GM20000 (cell line): Measurements from ENCODE around the gene CNTF.

Experiments
- DNase-seq: peaks from one replicate; pipeline ENCODE4 v3.0.0; 2012; ENCODE audit warnings: low spot score
- CTCF ChIP-seq: IDR thresholded peaks from 2 replicates; pipeline ENCODE4 v1.5.1; 2012; ENCODE audit warnings: mild to moderate bottlenecking, control low read depth; ENCODE audit errors: extremely low read depth, missing control alignments

Gene CNTF

GRCh38 chr11:58609723-58610122 is 12.7 kb upstream of the CNTF start:
- no peak for DNase-seq
- no peak for TF ChIP-seq CTCF

GRCh38 chr11:58613228-58613627 is 9.2 kb upstream of the CNTF start:
- no peak for TF ChIP-seq CTCF

GRCh38 chr11:58615559-58615958 is 6.9 kb upstream of the CNTF start:
- no peak for DNase-seq
- no peak for TF ChIP-seq CTCF

More at GRCh38 chr11:58613228-58613627, 9.2 kb upstream of the CNTF start:
- no peak for DNase-seq

GRCh38 chr11:58616594-58616993 is 5.9 kb upstream of the CNTF start:
- DNase-seq = no peak
- TF ChIP-seq CTCF = no peak

- no peak for DNase-seq
- peak; percentile 27 for TF ChIP-seq CTCF
These were observed 4.4 kb upstream of the CNTF start for GRCh38 chr11:58617976-58618557.

- TF ChIP-seq CTCF = no peak
- peak; percentile 12 for DNase-seq
These were observed 741 bp upstream of the CNTF start for GRCh38 chr11:58621586-58622262.

GRCh38 chr11:58625086-58625485 is 2.6 kb downstream of the CNTF start:
- no peak for TF ChIP-seq CTCF
- DNase-seq = no peak
